ENCODE measurements around the gene SAMMSON. TPM values are rescaled to one million over a fixed set of nuclear protein-coding genes. Genes with fewer than 3 reads are reported as not detected.

Gene SAMMSON
- total RNA-seq, 1 experiment from 2014 or later: not detected

DNA sequence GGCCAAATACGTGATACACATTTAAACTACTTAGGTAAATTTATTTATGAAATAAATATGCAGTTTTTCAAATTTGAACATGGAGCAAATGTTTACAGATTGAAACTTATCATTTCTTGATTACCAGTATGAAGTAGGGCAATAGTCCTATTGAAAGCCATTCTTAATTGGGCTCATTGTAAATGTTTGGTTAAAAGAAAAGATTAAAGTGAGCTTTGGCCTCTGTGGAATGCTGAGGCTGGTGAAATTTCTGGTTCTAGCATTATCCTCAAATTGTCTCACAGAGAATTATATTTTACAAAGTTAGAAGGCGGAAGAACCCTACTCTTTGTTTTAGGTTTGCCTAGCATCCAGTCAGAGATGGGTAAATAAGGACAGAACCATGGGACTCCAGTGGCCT is 73.2 kb downstream of the SAMMSON start:
- POLR2A ChIA-PET (ENCODE audit: low non-redundant PET): no interaction called here
- no peaks in the 10 kb centered on the region for H3K36me3 ChIP-seq (ENCODE audit: insufficient read depth, low read length, poor library complexity, severe bottlenecking)
- TF ChIP-seq, protein P1, sequence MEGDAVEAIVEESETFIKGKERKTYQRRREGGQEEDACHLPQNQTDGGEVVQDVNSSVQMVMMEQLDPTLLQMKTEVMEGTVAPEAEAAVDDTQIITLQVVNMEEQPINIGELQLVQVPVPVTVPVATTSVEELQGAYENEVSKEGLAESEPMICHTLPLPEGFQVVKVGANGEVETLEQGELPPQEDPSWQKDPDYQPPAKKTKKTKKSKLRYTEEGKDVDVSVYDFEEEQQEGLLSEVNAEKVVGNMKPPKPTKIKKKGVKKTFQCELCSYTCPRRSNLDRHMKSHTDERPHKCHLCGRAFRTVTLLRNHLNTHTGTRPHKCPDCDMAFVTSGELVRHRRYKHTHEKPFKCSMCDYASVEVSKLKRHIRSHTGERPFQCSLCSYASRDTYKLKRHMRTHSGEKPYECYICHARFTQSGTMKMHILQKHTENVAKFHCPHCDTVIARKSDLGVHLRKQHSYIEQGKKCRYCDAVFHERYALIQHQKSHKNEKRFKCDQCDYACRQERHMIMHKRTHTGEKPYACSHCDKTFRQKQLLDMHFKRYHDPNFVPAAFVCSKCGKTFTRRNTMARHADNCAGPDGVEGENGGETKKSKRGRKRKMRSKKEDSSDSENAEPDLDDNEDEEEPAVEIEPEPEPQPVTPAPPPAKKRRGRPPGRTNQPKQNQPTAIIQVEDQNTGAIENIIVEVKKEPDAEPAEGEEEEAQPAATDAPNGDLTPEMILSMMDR (conservative IDR thresholded peaks at IDR 0.05; ENCODE audit: low read depth, low read length): no peak
- no peak for TF ChIP-seq EZH2 (IDR thresholded peaks at IDR 0.05; ENCODE audit: borderline replicate concordance, low read depth, low read length, poor library complexity, severe bottlenecking)
- H3K27me3 ChIP-seq (replicated peaks; ENCODE audit: insufficient read depth, low read depth, low read length, poor library complexity): no peaks in the 10 kb centered on the region
- intact Hi-C loops (cut with micrococcal nuclease; ENCODE audit: unreplicated experiment): no loop called here
- H3K4me1 ChIP-seq (ENCODE audit: insufficient read depth, low read length, poor library complexity, severe bottlenecking): no peaks in the 10 kb centered on the region
- CTCF ChIA-PET: no interaction called here
- DNase-seq (ENCODE audit: low spot score): no peak
- BruUV-seq (replicated peaks): no TSS peak
- no peak overlapping the region for H3K4me3 ChIP-seq (ENCODE audit: low read depth, low read length, poor library complexity, severe bottlenecking)
- no peaks in the 10 kb centered on the region for H3K9me3 ChIP-seq (ENCODE audit: low read depth, low read length, poor library complexity, severe bottlenecking)
- H3K27ac ChIP-seq (ENCODE audit: low read depth, low read length, poor library complexity, severe bottlenecking): no peak overlapping the region

DNA sequence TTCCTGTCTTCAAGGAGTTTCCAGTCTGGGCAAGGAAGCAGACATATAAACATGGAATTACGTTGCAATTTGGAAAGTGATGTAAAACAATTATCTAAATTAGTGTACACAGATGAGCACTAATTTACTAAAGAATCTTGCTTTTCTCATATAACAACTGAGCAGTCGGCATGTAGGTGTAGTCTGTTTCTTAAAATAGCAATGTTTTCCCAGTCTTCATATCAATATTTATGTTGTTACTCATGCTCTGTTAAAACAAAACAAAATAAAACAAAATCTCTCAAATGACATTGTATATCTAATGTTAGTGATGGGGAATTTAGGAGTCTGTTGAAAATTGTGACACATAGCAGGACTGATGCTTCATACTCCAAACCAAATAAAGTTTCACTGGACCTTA is 75.6 kb downstream of the SAMMSON start:
- ChIA-PET CTCF (no interaction called here), POLR2A (ENCODE audit: low non-redundant PET) (interaction anchor here (0.6 kb wide), 2 partner anchors 17 to 28 kb away, joined by 6 to 10 read pairs; no protein-coding TSS in a partner anchor)
- Histone ChIP-seq H3K27me3 (replicated peaks; ENCODE audit: insufficient read depth, low read depth, low read length, poor library complexity) (no peaks in the 10 kb centered on the region), H3K27ac (ENCODE audit: low read depth, low read length, poor library complexity, severe bottlenecking) (no peak overlapping the region), H3K36me3 (ENCODE audit: insufficient read depth, low read length, poor library complexity, severe bottlenecking) (no peaks in the 10 kb centered on the region), H3K9me3 (ENCODE audit: low read depth, low read length, poor library complexity, severe bottlenecking) (no peaks in the 10 kb centered on the region), H3K4me1 (ENCODE audit: insufficient read depth, low read length, poor library complexity, severe bottlenecking) (no peaks in the 10 kb centered on the region), H3K4me3 (ENCODE audit: low read depth, low read length, poor library complexity, severe bottlenecking) (no peak overlapping the region)
- BruUV-seq (replicated peaks): no TSS peak
- intact Hi-C loops (cut with micrococcal nuclease; ENCODE audit: unreplicated experiment): no loop called here
- no peak for DNase-seq (ENCODE audit: low spot score)
- TF ChIP-seq EZH2 (IDR thresholded peaks at IDR 0.05; ENCODE audit: borderline replicate concordance, low read depth, low read length, poor library complexity, severe bottlenecking): no peak
- TF ChIP-seq, protein P1 (conservative IDR thresholded peaks at IDR 0.05; ENCODE audit: low read depth, low read length): no peak

DNA sequence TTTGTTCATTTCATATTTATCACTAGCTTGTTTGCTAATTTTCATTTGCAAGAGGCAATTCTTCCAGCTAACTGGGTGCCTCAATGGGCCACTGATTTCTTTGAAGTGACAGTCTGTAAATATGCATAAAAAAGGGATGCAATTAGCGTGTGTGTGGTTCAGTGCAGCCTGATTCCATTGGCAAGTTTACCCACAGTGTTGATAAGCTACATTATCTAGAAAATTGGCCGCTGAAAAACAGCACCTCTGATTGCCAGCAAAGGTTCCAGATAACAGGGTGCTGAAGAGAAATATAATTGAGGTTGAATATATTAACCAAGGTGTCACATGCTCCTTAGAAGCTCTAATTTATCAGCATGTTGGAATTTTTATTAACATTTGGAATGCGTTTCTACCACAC is 76.9 kb downstream of the SAMMSON start:
- intact Hi-C loops (cut with micrococcal nuclease; ENCODE audit: unreplicated experiment): no loop called here
- TF ChIP-seq EZH2 (IDR thresholded peaks at IDR 0.05; ENCODE audit: borderline replicate concordance, low read depth, low read length, poor library complexity, severe bottlenecking): no peak
- BruUV-seq (replicated peaks): no TSS peak

DNA sequence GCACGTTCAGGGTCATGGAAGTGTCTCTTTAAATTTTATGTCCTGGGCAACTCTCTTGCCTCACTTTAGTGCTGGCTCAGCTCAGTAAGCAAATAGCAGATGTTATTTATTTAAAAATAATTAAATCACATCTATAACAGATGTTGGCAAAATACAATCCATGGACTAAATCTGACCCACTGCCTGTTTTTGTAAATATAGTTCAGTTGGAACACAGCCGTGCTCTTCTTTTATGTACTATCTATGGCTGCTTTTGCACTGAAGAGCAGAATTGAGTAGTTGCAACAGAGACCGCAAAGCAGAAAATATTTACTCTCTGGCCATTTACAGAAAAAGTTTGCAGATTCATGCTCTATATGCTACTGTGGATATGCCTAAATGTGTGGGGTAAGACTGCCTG is 79.2 kb downstream of the SAMMSON start:
- BruUV-seq (replicated peaks): no TSS peak
- Histone ChIP-seq H3K27ac (ENCODE audit: low read depth, low read length, poor library complexity, severe bottlenecking) (no peak overlapping the region), H3K4me1 (ENCODE audit: insufficient read depth, low read length, poor library complexity, severe bottlenecking) (no peaks in the 10 kb centered on the region), H3K9me3 (ENCODE audit: low read depth, low read length, poor library complexity, severe bottlenecking) (no peaks in the 10 kb centered on the region), H3K4me3 (ENCODE audit: low read depth, low read length, poor library complexity, severe bottlenecking) (no peak overlapping the region), H3K27me3 (replicated peaks; ENCODE audit: insufficient read depth, low read depth, low read length, poor library complexity) (no peaks in the 10 kb centered on the region), H3K36me3 (ENCODE audit: insufficient read depth, low read length, poor library complexity, severe bottlenecking) (no peaks in the 10 kb centered on the region)
- TF ChIP-seq, protein P1 (conservative IDR thresholded peaks at IDR 0.05; ENCODE audit: low read depth, low read length): no peak
- TF ChIP-seq EZH2 (IDR thresholded peaks at IDR 0.05; ENCODE audit: borderline replicate concordance, low read depth, low read length, poor library complexity, severe bottlenecking): no peak
- POLR2A ChIA-PET (ENCODE audit: low non-redundant PET): no interaction called here
- DNase-seq (ENCODE audit: low spot score): no peak
- CTCF ChIA-PET: no interaction called here
- intact Hi-C loops (cut with micrococcal nuclease; ENCODE audit: unreplicated experiment): no loop called here

More for the DNA sequence above, 76.9 kb downstream of the SAMMSON start:
- Histone ChIP-seq H3K27ac (ENCODE audit: low read depth, low read length, poor library complexity, severe bottlenecking) (no peak overlapping the region), H3K4me3 (ENCODE audit: low read depth, low read length, poor library complexity, severe bottlenecking) (no peak overlapping the region), H3K27me3 (replicated peaks; ENCODE audit: insufficient read depth, low read depth, low read length, poor library complexity) (no peaks in the 10 kb centered on the region), H3K36me3 (ENCODE audit: insufficient read depth, low read length, poor library complexity, severe bottlenecking) (no peaks in the 10 kb centered on the region), H3K9me3 (ENCODE audit: low read depth, low read length, poor library complexity, severe bottlenecking) (no peaks in the 10 kb centered on the region), H3K4me1 (ENCODE audit: insufficient read depth, low read length, poor library complexity, severe bottlenecking) (no peaks in the 10 kb centered on the region)
- ChIA-PET POLR2A (ENCODE audit: low non-redundant PET) (no interaction called here), CTCF (no interaction called here)
- no peak for DNase-seq (ENCODE audit: low spot score)

Data from A673 (cell line).